HG03095 (cell line): ENCODE measurements around the gene PTPRH.

Experiments used
- ATAC-seq: cut with Tn5 transposase; IDR thresholded peaks from one replicate; pipeline ENCODE4 v1.9.1; 2021; ENCODE audit warnings: moderate library complexity; ENCODE audit not compliant: unreplicated experiment

The PTPRH gene

DNA sequence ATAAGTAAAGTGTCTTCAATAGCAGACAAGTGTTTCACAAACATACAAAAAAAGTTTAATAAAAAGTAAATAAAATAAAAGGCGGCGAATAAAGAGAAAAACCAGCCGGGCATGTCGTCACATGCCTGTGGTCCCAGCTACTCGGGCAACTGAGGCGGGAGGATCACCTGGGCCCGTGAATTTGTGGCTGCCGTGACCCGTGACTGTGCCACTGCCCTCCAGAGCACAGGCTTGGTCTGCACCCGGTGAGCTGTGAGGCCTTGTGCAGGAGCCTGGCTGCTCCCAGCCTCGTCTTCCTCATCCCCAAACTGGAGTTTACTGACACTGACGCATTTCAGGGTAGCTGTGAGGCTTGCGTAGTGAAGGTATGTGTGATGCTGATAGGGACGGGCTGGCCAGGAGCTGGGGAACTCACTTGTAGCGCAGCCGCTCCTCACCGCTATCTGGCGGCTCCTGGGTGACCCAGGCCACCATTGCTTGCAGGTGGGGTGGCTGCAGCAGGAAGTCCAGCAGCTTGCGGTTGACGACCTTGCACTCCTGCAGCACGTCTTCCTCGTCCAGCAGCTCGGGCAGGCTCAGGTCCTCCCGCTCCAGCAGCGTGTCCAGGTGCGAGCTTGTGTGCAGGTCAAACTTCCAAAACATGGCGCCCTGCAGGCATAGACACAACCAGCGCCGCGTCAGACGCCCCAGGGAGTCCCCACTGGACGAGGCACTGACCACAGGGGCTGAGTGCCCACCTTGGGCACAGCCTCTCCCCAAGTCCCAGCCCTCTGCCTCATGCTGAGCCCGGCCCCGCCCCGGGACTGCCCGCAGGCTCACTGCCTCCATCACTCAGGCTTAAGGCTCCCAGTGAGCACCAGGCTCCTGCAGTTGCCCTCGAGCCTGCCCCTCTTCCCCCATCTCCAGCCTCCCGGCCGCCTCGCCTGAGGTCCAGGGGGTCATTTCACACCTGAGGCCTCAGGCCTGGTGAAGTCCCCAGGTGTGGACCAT lies 37.5 kb upstream of the PTPRH start:
- ATAC-seq = no peak

DNA sequence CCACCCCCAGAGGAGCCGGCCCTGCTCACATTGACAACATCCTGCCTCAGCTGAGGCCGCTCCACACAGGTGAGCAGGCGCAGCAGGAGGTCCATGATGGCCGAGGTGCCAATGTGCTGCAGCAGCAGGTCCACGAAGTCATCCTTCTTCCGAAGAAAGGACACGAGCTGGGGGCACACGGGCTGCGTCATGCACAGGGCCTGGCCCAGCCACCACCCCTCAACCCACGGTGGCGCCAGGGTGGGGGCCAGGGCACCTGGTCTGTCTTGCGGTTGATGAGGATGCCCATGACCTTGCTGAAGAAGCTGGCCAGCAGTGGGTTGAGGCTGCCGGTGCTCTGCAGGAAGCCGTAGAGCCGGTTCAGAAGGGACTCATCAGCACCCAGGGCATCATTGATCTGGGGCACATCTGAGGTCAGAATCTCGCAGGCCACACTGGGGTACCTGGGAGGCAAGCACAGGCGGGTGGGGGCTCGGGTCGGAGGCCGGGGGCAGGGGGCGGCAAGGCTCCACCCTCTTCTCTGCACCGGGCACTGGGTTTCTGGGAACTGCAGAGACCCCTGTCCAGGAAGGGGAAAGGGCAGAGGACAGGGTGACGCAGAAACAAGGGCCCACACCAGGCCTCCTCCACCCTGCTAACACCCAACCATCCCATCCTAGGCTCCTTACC lies 36.1 kb upstream of the PTPRH start:
- ATAC-seq = no peak

DNA sequence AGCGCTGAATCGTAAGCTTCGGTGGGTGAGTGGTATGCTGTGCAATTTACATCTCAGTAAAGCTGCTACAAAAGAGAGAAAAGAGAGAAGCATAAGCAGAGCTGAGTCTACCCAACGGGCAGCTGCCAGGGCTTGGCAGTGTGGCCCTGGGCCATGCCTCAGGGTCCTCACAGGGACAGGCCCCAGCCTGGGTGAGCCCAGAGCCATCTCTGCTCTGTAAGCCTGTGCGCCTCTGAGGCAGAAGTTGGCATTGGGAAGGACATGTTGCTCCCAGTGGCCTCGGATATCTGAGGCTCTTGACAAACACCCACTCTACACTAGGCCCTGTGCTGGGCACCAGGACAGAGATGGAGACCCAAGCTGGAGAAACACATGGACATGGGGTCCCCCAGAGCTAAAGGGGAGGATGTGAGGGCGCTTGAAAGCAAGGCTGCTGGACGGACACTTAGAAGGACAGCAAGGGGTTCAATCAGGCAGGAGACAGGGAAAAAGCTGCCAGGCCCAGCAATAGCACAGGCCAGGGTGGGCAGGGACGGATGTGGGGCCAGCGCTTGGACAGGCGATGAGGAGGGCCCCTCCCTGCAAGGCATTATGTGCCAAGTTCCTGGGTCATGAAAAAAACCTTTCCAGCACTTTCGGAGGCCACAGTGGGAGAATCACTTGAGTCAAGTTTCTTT lies 34.8 kb upstream of the PTPRH start:
- ATAC-seq = no peak

DNA sequence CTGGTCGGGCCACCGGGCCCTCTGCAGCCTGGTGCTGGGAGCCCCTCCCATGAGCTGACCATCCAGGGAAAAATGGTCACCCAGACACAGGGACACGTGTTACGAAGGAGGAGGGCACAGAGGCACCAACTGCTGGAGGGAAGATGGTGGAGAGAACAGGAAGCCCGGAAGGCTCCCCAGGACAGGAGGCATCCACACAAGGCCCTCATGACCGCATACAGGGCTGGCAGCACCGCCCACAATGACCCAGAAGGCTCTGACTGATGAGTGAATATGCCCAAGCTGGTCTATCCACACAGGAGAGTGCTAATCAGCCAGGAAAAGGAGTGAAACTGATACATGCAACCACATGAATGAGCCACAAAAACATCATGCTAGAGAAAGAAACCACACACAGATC lies 33.2 kb upstream of the PTPRH start:
- ATAC-seq = no peak

DNA sequence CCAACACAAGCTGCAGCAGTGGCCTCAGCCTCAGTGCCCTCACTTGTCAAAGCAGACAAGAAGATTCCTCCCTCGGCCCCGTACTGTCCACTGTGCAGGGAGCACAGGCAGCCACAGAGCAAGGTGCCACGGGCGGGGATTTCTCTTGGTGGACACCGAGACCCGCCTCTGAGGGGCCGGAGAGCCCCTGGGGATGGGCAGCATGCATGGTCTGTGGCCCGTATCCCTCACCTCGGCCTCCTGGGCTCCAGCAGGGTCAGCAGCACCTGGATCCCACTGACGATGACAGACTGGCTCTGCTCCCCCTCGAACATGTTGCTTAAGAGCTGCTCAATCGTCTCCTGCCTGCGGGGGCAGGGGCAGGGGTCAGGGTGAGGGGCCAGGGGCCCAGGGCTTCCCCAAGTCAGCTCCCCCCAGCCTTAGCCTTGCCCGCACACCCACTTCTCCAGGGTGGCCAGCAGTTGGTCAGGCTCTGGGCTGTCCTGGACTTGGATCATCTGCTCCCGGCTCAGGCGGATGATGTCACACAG lies 32.7 kb upstream of the PTPRH start:
- no peak for ATAC-seq

DNA sequence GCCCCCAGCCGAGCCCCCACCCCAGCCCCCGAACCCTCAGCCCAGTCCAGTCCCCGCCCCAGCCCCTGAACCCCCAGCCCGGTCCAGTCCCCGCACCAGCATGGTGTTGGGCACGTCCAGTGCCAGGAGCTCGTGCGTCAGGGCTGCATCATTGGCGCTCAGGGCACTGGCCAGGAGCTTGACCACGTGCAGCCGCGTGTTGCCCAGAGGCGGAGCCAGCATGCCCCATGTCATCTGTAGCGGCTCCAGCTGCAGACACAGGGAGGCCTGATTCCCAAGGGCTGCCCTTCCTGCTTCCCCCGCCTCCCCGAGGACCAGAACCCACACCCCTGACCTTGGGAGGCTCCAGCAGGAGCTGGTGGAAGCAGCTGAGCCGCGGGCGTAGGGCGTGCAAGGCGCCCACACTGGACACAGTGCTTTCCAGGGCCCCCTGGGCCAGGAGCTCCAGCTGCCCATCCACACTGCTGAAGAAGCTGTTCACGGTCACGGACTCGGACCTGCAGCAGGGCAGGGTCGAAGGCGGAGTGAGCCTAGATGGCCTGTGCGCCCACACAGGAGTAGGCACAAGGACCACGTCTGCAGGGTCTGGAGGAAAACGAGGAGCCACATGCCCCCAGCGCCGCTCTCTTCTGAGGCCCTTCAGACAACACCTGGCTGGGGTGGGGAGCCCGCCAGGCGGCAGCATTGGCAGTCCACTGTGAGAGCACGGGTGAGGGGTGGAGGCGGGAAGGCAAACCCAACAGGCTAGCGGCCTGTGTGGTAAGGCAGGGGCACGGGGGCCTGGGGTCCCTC lies 32.0 kb upstream of the PTPRH start:
- ATAC-seq = no peak

DNA sequence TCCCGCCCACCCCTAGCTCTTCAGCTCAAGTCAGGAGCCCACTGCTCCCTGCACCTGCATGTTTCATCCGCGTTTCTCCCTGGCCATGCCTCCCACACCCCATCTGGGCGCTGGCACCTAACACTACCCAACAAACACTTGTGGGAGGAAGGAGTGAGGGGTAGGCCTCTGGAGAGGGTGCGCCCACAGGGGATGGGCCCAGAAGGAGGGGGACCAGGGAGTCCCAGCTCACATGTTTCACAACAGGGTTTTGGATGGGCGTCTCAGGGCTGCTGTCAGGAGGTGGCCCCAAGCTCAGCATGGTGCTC lies 31.4 kb upstream of the PTPRH start:
- no peak for ATAC-seq

DNA sequence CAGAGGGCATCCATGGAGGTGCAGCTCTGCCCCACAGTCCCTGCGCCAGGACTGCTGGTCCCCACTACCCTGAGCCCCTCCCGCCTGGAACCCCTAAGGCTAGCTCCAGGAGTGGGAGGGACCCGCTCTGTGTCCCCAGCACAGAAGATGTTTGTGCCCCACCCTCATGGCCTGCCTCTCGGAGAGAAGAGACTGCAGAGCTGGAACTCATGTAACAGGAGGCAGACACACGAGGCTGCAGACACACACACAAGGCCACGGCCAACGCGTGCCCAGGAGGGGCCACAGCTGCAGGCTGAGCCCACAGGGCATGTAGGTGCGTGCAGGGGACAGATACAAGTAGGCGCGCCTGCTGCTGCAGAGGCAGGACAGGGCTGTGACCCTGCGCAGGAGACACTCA lies 29.7 kb upstream of the PTPRH start:
- no peak for ATAC-seq

DNA sequence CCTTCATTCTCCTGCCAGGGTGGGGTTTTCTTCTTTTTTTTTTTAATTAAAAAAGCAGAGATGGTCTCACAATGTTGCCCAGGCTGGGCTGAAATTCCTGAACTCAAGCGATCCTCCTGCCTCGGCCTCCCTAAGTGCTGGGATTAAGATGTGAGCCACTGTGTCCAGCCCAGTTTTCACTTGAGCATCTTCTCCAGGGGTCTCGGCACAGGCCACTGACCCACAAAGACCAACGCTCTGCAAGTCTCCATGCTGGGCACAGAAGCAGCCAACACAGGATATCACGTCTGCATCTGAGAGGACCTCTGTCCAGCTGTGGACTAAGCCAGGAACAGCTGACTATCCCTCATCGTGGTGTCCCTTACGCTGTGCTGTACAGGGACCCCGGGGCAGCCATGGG lies 28.7 kb upstream of the PTPRH start:
- ATAC-seq = no peak

DNA sequence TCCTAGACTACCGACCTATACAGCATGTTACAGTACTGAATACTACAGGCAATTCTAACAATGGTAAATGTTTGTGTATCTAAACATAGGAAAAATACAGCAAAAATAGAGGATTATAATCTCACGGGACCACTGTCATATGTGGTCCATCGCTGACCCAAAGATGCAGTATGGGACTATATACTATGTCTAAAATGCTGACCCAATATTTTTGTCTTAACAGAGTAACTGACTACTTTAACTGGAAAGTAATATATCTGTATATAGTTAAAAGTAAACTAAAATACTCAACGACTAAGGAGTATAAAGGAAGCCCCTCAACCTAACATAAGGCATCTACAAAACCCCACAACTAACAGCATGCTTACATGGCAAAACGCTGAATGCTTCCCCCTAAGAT lies 23.7 kb upstream of the PTPRH start:
- ATAC-seq = no peak

DNA sequence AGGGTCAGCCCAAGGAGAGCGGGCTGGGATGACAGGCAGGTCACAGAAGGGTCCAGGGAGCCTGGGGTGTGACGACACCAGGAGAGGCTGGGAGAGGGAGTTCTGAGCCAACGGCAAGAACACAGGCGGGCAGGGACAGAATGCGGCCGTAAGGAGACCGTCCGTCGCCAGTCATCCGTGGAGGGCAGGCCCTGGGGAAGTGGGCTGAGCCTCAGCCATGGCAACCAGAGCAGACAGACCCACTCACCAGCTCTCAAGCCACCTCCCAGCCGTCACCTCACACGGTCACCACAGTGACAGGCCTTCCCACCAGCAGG lies 22.9 kb upstream of the PTPRH start:
- no peak for ATAC-seq

DNA sequence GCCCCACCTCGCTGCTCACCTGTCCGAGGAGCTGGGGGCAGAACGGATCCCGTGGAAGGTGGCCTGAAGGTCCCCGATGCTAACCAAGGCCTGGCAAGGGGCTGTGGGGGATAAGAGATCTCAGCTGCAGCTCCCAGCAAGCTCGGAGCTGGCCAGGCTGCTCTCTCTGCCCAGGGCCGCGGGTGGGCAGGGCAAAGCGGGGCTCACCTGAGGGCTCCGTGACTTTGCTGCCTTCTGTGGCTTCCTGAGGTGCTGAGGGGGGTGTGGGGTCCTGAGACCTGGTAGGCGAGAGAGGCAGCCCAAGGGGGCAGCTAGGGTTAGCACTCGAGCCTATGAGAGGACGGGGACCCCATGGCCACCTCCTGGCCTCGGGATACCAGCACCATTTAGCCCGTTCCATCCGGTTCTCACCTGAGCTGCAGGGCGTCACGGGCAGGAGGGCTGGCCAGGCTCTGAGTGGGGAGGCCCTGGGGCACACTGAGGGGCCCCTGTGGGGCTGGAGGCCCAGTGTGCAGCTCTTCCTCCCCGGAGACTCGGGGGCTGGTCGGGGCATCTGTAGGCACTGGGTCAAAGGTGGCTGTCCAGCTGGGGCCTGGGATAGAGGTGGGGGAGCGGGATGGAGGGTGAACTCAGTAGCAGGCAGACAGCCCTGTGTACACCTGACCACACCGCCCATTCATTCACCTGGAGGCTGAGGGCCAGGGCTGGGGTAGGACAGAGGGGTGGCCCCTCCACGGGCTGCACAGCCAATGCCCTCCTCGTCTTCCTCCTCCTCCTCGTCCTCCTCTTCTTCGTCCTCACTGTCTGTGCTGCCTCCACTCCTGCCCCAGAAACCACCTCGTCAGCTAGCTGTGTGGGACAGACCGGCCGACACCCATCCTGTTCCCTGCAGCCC lies 22.3 kb upstream of the PTPRH start:
- no peak for ATAC-seq

DNA sequence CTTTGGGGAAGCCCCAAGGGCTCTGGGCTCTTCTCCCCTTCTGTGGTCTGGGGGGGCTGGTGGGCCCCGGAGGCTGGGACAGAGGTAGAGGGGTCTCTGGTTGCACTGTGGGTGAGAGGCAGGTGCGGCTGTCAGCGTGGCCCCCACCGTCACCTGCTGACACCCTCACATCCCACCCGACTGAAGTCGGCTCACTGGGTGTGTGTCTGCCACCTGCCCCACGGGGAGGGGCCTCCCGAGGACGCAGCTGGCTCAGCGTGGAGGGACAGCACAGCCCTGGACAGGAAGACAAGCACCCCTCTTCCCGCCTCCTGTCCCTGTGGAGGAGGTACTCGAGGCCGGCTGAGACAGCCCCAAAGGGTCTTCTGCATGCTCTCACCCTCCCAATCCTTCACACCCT lies 21.5 kb upstream of the PTPRH start:
- no peak for ATAC-seq

DNA sequence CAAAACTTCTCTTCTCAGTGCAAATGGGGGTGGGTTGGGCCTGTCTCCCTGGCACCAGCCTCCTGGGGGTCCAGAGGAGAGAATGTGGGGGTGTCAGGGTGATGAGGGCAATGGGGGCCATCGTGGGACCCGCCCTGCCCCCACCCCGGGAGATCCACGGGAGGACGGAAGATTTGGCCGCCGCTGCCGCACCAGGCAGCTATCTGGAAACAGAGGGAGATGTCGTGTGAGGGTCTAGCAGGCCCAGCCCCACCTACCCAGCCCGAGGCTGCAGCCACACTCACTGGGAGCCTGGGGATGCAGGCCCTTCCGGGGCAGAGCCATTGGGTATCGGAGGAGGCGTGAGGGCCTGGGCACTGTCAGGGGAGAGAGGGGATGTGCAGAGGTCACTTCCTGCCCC lies 21.0 kb upstream of the PTPRH start:
- no peak for ATAC-seq

DNA sequence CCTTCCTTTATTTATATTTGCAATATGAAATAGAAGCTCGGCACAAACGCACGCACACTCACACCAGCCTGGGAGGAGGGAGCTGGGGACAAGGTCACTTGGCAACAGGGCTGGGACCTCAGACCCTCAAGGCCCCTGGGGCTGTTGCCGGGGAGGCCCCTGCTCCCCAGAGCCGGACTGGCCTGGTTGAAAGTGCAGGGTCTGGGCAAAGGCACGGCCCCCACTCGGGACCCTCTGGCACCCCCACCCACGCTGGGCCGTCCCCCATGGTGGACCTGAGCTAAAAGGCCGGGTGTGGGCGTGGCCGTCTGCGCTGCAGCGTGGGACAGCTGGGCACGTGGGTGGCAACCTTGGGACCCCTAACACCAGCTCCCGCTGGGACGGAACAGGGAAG lies 20.5 kb upstream of the PTPRH start:
- no peak for ATAC-seq

DNA sequence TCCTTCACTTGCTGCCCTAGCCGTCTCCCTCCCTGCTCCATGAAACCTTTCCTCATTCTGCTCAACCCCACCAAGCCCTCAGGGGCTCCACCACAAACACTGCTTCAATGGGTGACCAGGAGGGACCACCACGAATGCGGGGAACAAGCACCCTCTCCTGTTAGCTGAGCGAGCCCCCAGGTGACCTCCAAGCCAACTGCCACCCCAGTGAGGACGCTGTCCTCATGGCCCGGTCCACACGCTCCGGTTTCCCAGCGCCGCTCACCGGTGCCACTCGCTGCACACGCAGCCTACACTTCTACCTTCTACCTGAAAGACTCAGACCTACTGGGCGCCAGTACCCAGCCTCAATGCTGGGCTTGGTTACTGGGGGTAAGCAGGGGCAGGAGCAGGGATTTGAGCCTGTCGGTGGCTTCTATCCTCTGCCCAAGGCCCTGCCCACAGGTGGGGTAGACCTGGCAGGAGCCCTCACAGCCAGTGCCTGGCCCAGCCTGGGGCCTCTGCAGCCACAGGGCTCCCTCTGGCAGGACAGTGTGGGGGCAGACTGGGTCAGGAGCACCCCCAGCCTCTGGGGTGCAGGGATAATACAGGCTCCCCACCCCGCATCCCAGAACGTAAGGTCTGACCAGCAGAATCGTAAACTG lies 20.0 kb upstream of the PTPRH start:
- no peak for ATAC-seq

DNA sequence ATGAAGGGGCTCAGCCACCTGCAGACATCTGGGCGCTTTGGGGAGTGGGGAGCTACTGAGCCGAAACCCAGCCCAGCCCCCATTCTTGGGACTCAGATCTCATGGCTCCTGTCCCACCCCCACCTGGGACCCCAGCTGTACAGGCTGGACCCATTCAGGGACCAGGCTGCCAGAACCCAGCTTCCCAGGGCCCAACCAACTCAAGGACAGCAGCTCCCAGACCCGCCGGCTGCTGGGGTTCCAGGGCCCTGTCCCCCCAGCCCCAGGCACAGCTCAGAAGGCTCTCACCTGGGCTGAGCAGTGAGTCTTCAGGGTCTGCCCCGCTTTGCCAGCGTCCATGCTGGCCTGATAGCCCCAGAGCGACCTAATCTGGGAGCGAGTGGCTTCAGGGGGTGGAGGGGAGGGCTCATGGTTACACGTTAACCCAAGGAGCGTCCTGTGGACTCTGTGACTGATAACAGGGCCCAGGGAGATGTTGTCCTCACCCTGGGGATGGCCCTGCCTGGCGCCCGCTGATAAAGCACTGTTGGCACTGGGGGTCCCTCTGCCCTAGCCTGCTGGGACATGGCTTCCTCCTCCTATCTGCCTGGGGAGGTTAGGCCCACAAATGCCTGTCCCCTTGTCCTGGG lies 19.2 kb upstream of the PTPRH start, which contains the start of gene TMEM86B:
TSS of gene TMEM86B (minus strand) at position 361 of the 629 bp plus-strand sequence. CDS start at position 339, 22 bp downstream.
- no peak for ATAC-seq

DNA sequence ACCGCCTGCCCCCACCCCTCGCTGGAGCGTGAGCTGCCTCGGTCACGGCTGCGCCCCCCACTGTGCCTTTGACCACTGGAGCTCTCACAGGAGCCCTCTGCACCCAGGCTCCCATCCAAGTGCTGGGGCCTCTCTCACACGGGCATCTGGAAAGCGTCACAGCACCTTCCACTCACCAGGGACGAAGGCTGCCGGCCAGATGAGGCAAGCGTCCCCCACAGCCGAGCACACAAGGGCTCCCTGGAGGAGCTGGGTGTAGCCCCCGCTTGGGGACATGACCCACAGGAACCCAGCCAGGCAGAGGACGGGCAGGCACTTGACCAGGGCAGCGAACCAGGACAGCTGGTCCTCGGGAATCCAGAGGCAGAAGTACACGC lies 18.7 kb upstream of the PTPRH start:
- no peak for ATAC-seq
